Smooth muscle cell (in vitro differentiated cells): Measurements from ENCODE around the gene LRFN2. TPM values are rescaled to one million over a fixed set of nuclear protein-coding genes. Genes with fewer than 3 reads are reported as not detected.

Experiments
- DNase-seq: peaks from one replicate; lab custom pipeline; 2025; ENCODE audit not compliant: unreplicated experiment; lab: John Stamatoyannopoulos, UW
- H2AFZ ChIP-seq: fragments of 200-600 bp; sonication (generic); 2 replicates; pipeline ENCODE4 v1.6.0; 2016; ENCODE audit warnings: antibody characterized with exemption, low read depth, mild to moderate bottlenecking
- H3F3A ChIP-seq: fragments of 200-600 bp; sonication (generic); 2 replicates; pipeline ENCODE4 v1.6.0; 2017; ENCODE audit warnings: antibody characterized with exemption, low read depth
- H3K27ac ChIP-seq: fragments of 200-600 bp; sonication (generic); 2 replicates; pipeline ENCODE4 v1.5.1; 2016; ENCODE audit warnings: low read depth, mild to moderate bottlenecking
- H3K27me3 ChIP-seq: fragments of 200-600 bp; sonication (generic); 2 replicates; pipeline ENCODE4 v1.6.1; 2016; ENCODE audit warnings: low read depth, mild to moderate bottlenecking
- H3K36me3 ChIP-seq: fragments of 200-600 bp; sonication (generic); 2 replicates; pipeline ENCODE4 v1.5.1; 2016; ENCODE audit warnings: low read depth
- H3K4me1 ChIP-seq: fragments of 200-600 bp; sonication (generic); 2 replicates; pipeline ENCODE4 v1.5.1; 2016; ENCODE audit warnings: low read depth
- H3K4me2 ChIP-seq: fragments of 200-600 bp; sonication (generic); 2 replicates; pipeline ENCODE4 v1.6.0; 2016; ENCODE audit warnings: mild to moderate bottlenecking
- H3K4me3 ChIP-seq: fragments of 200-600 bp; sonication (generic); 2 replicates; pipeline ENCODE4 v1.5.1; 2016; ENCODE audit warnings: mild to moderate bottlenecking
- H3K79me2 ChIP-seq: fragments of 200-600 bp; sonication (generic); 2 replicates; pipeline ENCODE4 v1.6.0; 2016; ENCODE audit warnings: low read depth, mild to moderate bottlenecking
- H3K9ac ChIP-seq: fragments of 200-600 bp; sonication (generic); 2 replicates; pipeline ENCODE4 v1.6.0; 2016; ENCODE audit warnings: low read depth
- H3K9me3 ChIP-seq: fragments of 200-600 bp; sonication (generic); replicated peaks from 2 replicates; pipeline ENCODE4 v1.5.1; 2016; ENCODE audit warnings: low read depth
- H4K20me1 ChIP-seq: fragments of 200-600 bp; sonication (generic); 2 replicates; pipeline ENCODE4 v1.6.0; 2016; ENCODE audit warnings: low read depth
- CTCF ChIP-seq: fragments of 200-600 bp; sonication (generic); IDR thresholded peaks from 2 replicates; pipeline ENCODE4 v1.5.1; 2017; ENCODE audit warnings: borderline replicate concordance, mild to moderate bottlenecking, antibody characterized with exemption; ENCODE audit not compliant: insufficient read depth, poor library complexity, severe bottlenecking
- WGBS: methylation state at CpG from one replicate; pipeline ENCODE4 v1.1.7; 2016; ENCODE audit warnings: low lambda C conversion rate; 5-methylcytosine and 5-hydroxymethylcytosine counted together
- polyA plus RNA-seq: library from polyadenylated mRNA; unstranded; fragments of >200 nt; fragmentation: Nextera tagmentation; extraction: Ambion mirVana; gene quantifications from 2 replicates; pipeline ENCODE4 v1.2.1, GENCODE V29; 2016
- total RNA-seq: library from RNA; depleted of rRNA; stranded (reverse); fragments of >200 nt; gene quantifications from 2 replicates; pipeline ENCODE4 v1.2.3, GENCODE V29; 2014

The LRFN2 gene
- total and polyA plus RNA-seq, 2 experiments from 2014 or later: 0.04 to 0.57 TPM

GRCh38 chr6:40486576-40486975, 100.6 kb downstream of the LRFN2 start:
- Histone ChIP-seq H3K4me2 (no peak overlapping the region), H4K20me1 (no peaks in the 10 kb centered on the region), H3K27ac (no peak overlapping the region), H3K9me3 (no peaks in the 10 kb centered on the region), H3F3A (no peaks in the 10 kb centered on the region), H3K4me1 (peaks cover 2% of the 10 kb centered on the region), H3K27me3 (peaks cover 51% of the 10 kb centered on the region), H3K4me3 (no peak overlapping the region), H3K9ac (no peak overlapping the region), H2AFZ (no peak overlapping the region), H3K36me3 (no peaks in the 10 kb centered on the region), H3K79me2 (no peaks in the 10 kb centered on the region)
- DNase-seq: no peak
- WGBS: 70% methylated on average over 4 of the region's 4 CpGs
- no peak for TF ChIP-seq CTCF

- 92% methylated on average over 2 of the region's 2 CpGs for WGBS
- Histone ChIP-seq H3K9ac (no peak overlapping the region), H3K79me2 (no peaks in the 10 kb centered on the region), H3K9me3 (no peaks in the 10 kb centered on the region), H3K27me3 (peaks cover 46% of the 10 kb centered on the region), H3K36me3 (no peaks in the 10 kb centered on the region), H2AFZ (no peak overlapping the region), H3K4me1 (peaks cover 2% of the 10 kb centered on the region), H4K20me1 (no peaks in the 10 kb centered on the region), H3F3A (no peaks in the 10 kb centered on the region), H3K4me3 (no peak overlapping the region), H3K27ac (no peak overlapping the region), H3K4me2 (no peak overlapping the region)
- TF ChIP-seq CTCF: no peak
- DNase-seq: no peak
Observed at GRCh38 chr6:40485795-40486194, 101.4 kb downstream of the LRFN2 start.

- no peak for DNase-seq
- no peaks in the 10 kb centered on the region for H4K20me1 ChIP-seq
- no peaks in the 10 kb centered on the region for H3F3A ChIP-seq
- H3K27me3 ChIP-seq: peaks cover 41% of the 10 kb centered on the region
- no peaks in the 10 kb centered on the region for H3K79me2 ChIP-seq
- no peak overlapping the region for H3K4me3 ChIP-seq
- H2AFZ ChIP-seq: no peak overlapping the region
- H3K4me1 ChIP-seq: peaks cover 2% of the 10 kb centered on the region
- H3K4me2 ChIP-seq: no peak overlapping the region
- no peak overlapping the region for H3K9ac ChIP-seq
- no peak for TF ChIP-seq CTCF
- no peak overlapping the region for H3K27ac ChIP-seq
- H3K9me3 ChIP-seq: no peaks in the 10 kb centered on the region
- 17% methylated on average over 2 of the region's 2 CpGs for WGBS
- no peaks in the 10 kb centered on the region for H3K36me3 ChIP-seq
Observed at GRCh38 chr6:40485300-40485699, 101.9 kb downstream of the LRFN2 start.

GRCh38 chr6:40484066-40484465, 103.1 kb downstream of the LRFN2 start:
- 92% methylated on average over 7 of the region's 7 CpGs for WGBS
- Histone ChIP-seq H3K36me3 (no peaks in the 10 kb centered on the region), H3K9me3 (no peaks in the 10 kb centered on the region), H3F3A (no peaks in the 10 kb centered on the region), H2AFZ (no peak overlapping the region), H4K20me1 (no peaks in the 10 kb centered on the region), H3K27me3 (peaks cover 29% of the 10 kb centered on the region), H3K4me2 (no peak overlapping the region), H3K4me3 (no peak overlapping the region), H3K4me1 (peaks cover 2% of the 10 kb centered on the region), H3K27ac (no peak overlapping the region), H3K9ac (no peak overlapping the region), H3K79me2 (no peaks in the 10 kb centered on the region)
- DNase-seq: no peak
- TF ChIP-seq CTCF: no peak
